Immature natural killer cell (primary cell): ENCODE measurements around the gene PLCH1. TPM values are rescaled to one million over a fixed set of nuclear protein-coding genes. Genes with fewer than 3 reads are reported as not detected.

Experiments used
- DNase-seq, 3 donors: peaks; one replicate each; pipeline ENCODE4 v3.0.0; 2022; ENCODE audit warnings: mixed read lengths in 1 of 3
- H3K27ac Mint-ChIP-seq, 6 donors: one replicate each; pipeline ENCODE4 v1.8.0; 2020; ENCODE audit warnings: mixed read lengths in 6 of 6, mild to moderate bottlenecking in 5 of 6, inconsistent platforms in 4 of 6, moderate library complexity in 3 of 6
- H3K27me3 Mint-ChIP-seq, 3 donors: one replicate each; pipeline ENCODE4 v1.8.0; 2020 to 2021; ENCODE audit warnings: low read depth in 3 of 3, mild to moderate bottlenecking in 3 of 3, mixed read lengths in 3 of 3, moderate library complexity in 3 of 3, inconsistent platforms in 1 of 3
- H3K36me3 Mint-ChIP-seq, 3 donors: one replicate each; pipeline ENCODE4 v1.8.0; 2020; ENCODE audit warnings: mixed read lengths in 3 of 3, inconsistent platforms in 2 of 3, mild to moderate bottlenecking in 2 of 3
- H3K4me1 Mint-ChIP-seq, 2 donors: one replicate each; pipeline ENCODE4 v1.8.0; 2020; ENCODE audit warnings: inconsistent platforms in 2 of 2, mild to moderate bottlenecking in 2 of 2, mixed read lengths in 2 of 2, moderate library complexity in 1 of 2
- H3K4me3 Mint-ChIP-seq, 5 donors: one replicate each; pipeline ENCODE4 v1.8.0; 2020; ENCODE audit warnings: mild to moderate bottlenecking in 5 of 5, mixed read lengths in 5 of 5, inconsistent platforms in 3 of 5, moderate library complexity in 3 of 5
- H3K9me3 Mint-ChIP-seq, 6 donors: one replicate each; pipeline ENCODE4 v1.8.0; 2020; ENCODE audit warnings: mild to moderate bottlenecking in 6 of 6, mixed read lengths in 6 of 6, inconsistent platforms in 4 of 6, moderate library complexity in 3 of 6
- polyA plus RNA-seq, 3 donors: library from polyadenylated mRNA; unstranded; fragments of 300-500 nt; fragmentation: Illumina TruSeq; gene quantifications; one replicate each; pipeline ENCODE4 v1.2.3, GENCODE V29; 2021

The PLCH1 gene
- polyA plus RNA-seq, 3 donors from 2014 or later, result 0.11 TPM; not detected in 2

- no peak for DNase-seq
- H3K4me1 Mint-ChIP-seq, result no peaks in the 10 kb centered on the region
- H3K4me3 Mint-ChIP-seq, result no peak overlapping the region
- no peaks in the 10 kb centered on the region for H3K36me3 Mint-ChIP-seq
- H3K27me3 Mint-ChIP-seq, result peaks cover 0 to 1% (median 0%) of the 10 kb centered on the region in 3 donors
- H3K27ac Mint-ChIP-seq, result no peak overlapping the region
- H3K9me3 Mint-ChIP-seq, result peaks cover 0 to 3% (median 0%) of the 10 kb centered on the region in 6 donors
Observed at GRCh38 chr3:155370764-155371503, 373.9 kb downstream of the PLCH1 start.

- H3K4me3 Mint-ChIP-seq, result no peak overlapping the region
- no peak overlapping the region for H3K27ac Mint-ChIP-seq
- H3K27me3 Mint-ChIP-seq, result peaks cover 0 to 1% (median 0%) of the 10 kb centered on the region in 3 donors
- H3K9me3 Mint-ChIP-seq, result peaks cover 0 to 3% (median 1%) of the 10 kb centered on the region in 6 donors
- H3K36me3 Mint-ChIP-seq, result no peaks in the 10 kb centered on the region
- no peak for DNase-seq
- H3K4me1 Mint-ChIP-seq, result no peaks in the 10 kb centered on the region
Observed at GRCh38 chr3:155370198-155370597, 374.7 kb downstream of the PLCH1 start.

- Mint-ChIP-seq H3K9me3 (peaks cover 0 to 8% (median 3%) of the 10 kb centered on the region in 6 donors), H3K36me3 (peaks cover 0 to 3% (median 0%) of the 10 kb centered on the region in 3 donors), H3K27me3 (no peaks in the 10 kb centered on the region), H3K4me3 (no peak overlapping the region), H3K4me1 (no peaks in the 10 kb centered on the region), H3K27ac (no peak overlapping the region)
- no peak for DNase-seq
Observed at GRCh38 chr3:155369735-155370134, 375.1 kb downstream of the PLCH1 start.

GRCh38 chr3:155369244-155369643 lies 375.6 kb downstream of the PLCH1 start:
- peaks cover 0 to 8% (median 4%) of the 10 kb centered on the region in 6 donors for H3K9me3 Mint-ChIP-seq
- no peak for DNase-seq
- no peak overlapping the region for H3K4me3 Mint-ChIP-seq
- no peak overlapping the region for H3K27ac Mint-ChIP-seq
- no peaks in the 10 kb centered on the region for H3K27me3 Mint-ChIP-seq
- no peaks in the 10 kb centered on the region for H3K4me1 Mint-ChIP-seq
- peaks cover 0 to 3% (median 0%) of the 10 kb centered on the region in 3 donors for H3K36me3 Mint-ChIP-seq

GRCh38 chr3:155368786-155369185 lies 376.1 kb downstream of the PLCH1 start:
- Mint-ChIP-seq H3K9me3 (peaks cover 0 to 8% (median 4%) of the 10 kb centered on the region in 6 donors), H3K36me3 (peaks cover 0 to 3% (median 0%) of the 10 kb centered on the region in 3 donors), H3K4me1 (no peaks in the 10 kb centered on the region), H3K27me3 (no peaks in the 10 kb centered on the region), H3K4me3 (no peak overlapping the region), H3K27ac (no peak overlapping the region)
- DNase-seq, result no peak

GRCh38 chr3:155367506-155367905 lies 377.4 kb downstream of the PLCH1 start:
- Mint-ChIP-seq H3K27ac (no peak overlapping the region), H3K36me3 (peaks cover 0 to 3% (median 0%) of the 10 kb centered on the region in 3 donors), H3K9me3 (peaks cover 0 to 8% (median 4%) of the 10 kb centered on the region in 6 donors), H3K4me1 (no peaks in the 10 kb centered on the region), H3K4me3 (no peak overlapping the region), H3K27me3 (no peaks in the 10 kb centered on the region)
- no peak for DNase-seq

- peaks cover 0 to 3% (median 0%) of the 10 kb centered on the region in 3 donors for H3K36me3 Mint-ChIP-seq
- no peak overlapping the region for H3K27ac Mint-ChIP-seq
- no peaks in the 10 kb centered on the region for H3K4me1 Mint-ChIP-seq
- peaks cover 0 to 2% (median 1%) of the 10 kb centered on the region in 3 donors for H3K27me3 Mint-ChIP-seq
- no peak for DNase-seq
- no peak overlapping the region for H3K4me3 Mint-ChIP-seq
- peaks cover 0 to 8% (median 4%) of the 10 kb centered on the region in 6 donors for H3K9me3 Mint-ChIP-seq
Observed at GRCh38 chr3:155365178-155365783, 379.6 kb downstream of the PLCH1 start.

GRCh38 chr3:155364492-155364891 lies 380.4 kb downstream of the PLCH1 start:
- peaks cover 0 to 3% (median 0%) of the 10 kb centered on the region in 3 donors for H3K36me3 Mint-ChIP-seq
- H3K27ac Mint-ChIP-seq, result no peak overlapping the region
- no peaks in the 10 kb centered on the region for H3K4me1 Mint-ChIP-seq
- peaks cover 0 to 8% (median 4%) of the 10 kb centered on the region in 6 donors for H3K9me3 Mint-ChIP-seq
- no peak overlapping the region for H3K4me3 Mint-ChIP-seq
- H3K27me3 Mint-ChIP-seq, result peaks cover 0 to 2% (median 1%) of the 10 kb centered on the region in 3 donors
- DNase-seq, result no peak

- Mint-ChIP-seq H3K36me3 (peaks cover 0 to 3% (median 0%) of the 10 kb centered on the region in 3 donors), H3K4me3 (no peak overlapping the region), H3K9me3 (peaks cover 0 to 8% (median 4%) of the 10 kb centered on the region in 6 donors)
Observed at GRCh38 chr3:155363690-155364070, 381.2 kb downstream of the PLCH1 start.

GRCh38 chr3:155362808-155363689 lies 381.8 kb downstream of the PLCH1 start:
- Mint-ChIP-seq H3K9me3 (peaks cover 0 to 8% (median 4%) of the 10 kb centered on the region in 6 donors), H3K27ac (no peak overlapping the region), H3K4me1 (no peaks in the 10 kb centered on the region), H3K4me3 (no peak overlapping the region), H3K27me3 (peaks cover 0 to 2% (median 1%) of the 10 kb centered on the region in 3 donors), H3K36me3 (peaks cover 0 to 3% (median 0%) of the 10 kb centered on the region in 3 donors)
- no peak for DNase-seq

More at GRCh38 chr3:155363690-155364070, 381.2 kb downstream of the PLCH1 start:
- peaks cover 0 to 2% (median 1%) of the 10 kb centered on the region in 3 donors for H3K27me3 Mint-ChIP-seq
- no peaks in the 10 kb centered on the region for H3K4me1 Mint-ChIP-seq
- H3K27ac Mint-ChIP-seq, result no peak overlapping the region
- DNase-seq, result no peak

- no peak overlapping the region for H3K4me3 Mint-ChIP-seq
- H3K9me3 Mint-ChIP-seq, result peaks cover 0 to 8% (median 3%) of the 10 kb centered on the region in 6 donors
- H3K4me1 Mint-ChIP-seq, result no peaks in the 10 kb centered on the region
- no peak for DNase-seq
- no peak overlapping the region for H3K27ac Mint-ChIP-seq
- H3K27me3 Mint-ChIP-seq, result peaks cover 1 to 2% (median 2%) of the 10 kb centered on the region in 3 donors
- H3K36me3 Mint-ChIP-seq, result peaks cover 0 to 3% (median 0%) of the 10 kb centered on the region in 3 donors
Observed at GRCh38 chr3:155360281-155360680, 384.6 kb downstream of the PLCH1 start.

GRCh38 chr3:155356594-155357370 lies 388.1 kb downstream of the PLCH1 start:
- Mint-ChIP-seq H3K4me1 (no peaks in the 10 kb centered on the region), H3K4me3 (no peak overlapping the region), H3K9me3 (peaks cover 0 to 2% (median 0%) of the 10 kb centered on the region in 6 donors), H3K27me3 (peaks cover 1 to 4% (median 2%) of the 10 kb centered on the region in 3 donors), H3K36me3 (no peaks in the 10 kb centered on the region), H3K27ac (no peak overlapping the region)
- DNase-seq, result no peak

GRCh38 chr3:155354658-155355057 lies 390.2 kb downstream of the PLCH1 start:
- Mint-ChIP-seq H3K36me3 (no peaks in the 10 kb centered on the region), H3K4me1 (no peaks in the 10 kb centered on the region), H3K9me3 (no peaks in the 10 kb centered on the region), H3K27ac (no peak overlapping the region), H3K27me3 (peaks cover 0 to 4% (median 3%) of the 10 kb centered on the region in 3 donors), H3K4me3 (no peak overlapping the region)
- DNase-seq, result no peak
